Stimulated activated CD8-positive, alpha-beta memory T cell treated with anti-CD3 and anti-CD28 coated beads, Interleukin-12 subunit alpha, Interleukin-12 subunit beta, amount 100 ng/mL, for 1 hour (primary cell): ENCODE results near the gene CTTN.
"Not testable (repeated sequence)": the region's sequence is repeated elsewhere in the genome, so short reads cannot be mapped to it uniquely, and the experiment has no call there.

Source experiments
- DNase-seq: peaks from one replicate; pipeline ENCODE4 v3.0.0-alpha.2; 2020; ENCODE audit warnings: low read depth

Gene CTTN

GRCh38 chr11:70429724-70430521, 31.6 kb downstream of the CTTN start:
- no peak for DNase-seq

- DNase-seq = no peak
Measured at GRCh38 chr11:70430671-70431574, 32.6 kb downstream of the CTTN start.

- DNase-seq = no peak
Measured at GRCh38 chr11:70431611-70432010, 33.3 kb downstream of the CTTN start.

GRCh38 chr11:70432065-70432464, 33.7 kb downstream of the CTTN start:
- DNase-seq = no peak

- no peak for DNase-seq
Measured at GRCh38 chr11:70432580-70432979, 34.3 kb downstream of the CTTN start.

GRCh38 chr11:70433038-70433437, 34.7 kb downstream of the CTTN start:
- no peak for DNase-seq

GRCh38 chr11:70433526-70433925, 35.2 kb downstream of the CTTN start:
- no peak for DNase-seq

- no peak for DNase-seq
Measured at GRCh38 chr11:70433966-70434812, 35.9 kb downstream of the CTTN start.

GRCh38 chr11:70434813-70435278, 36.5 kb downstream of the CTTN start:
- no peak for DNase-seq

GRCh38 chr11:70435361-70435760, 37.0 kb downstream of the CTTN start:
- DNase-seq = no peak

- no peak for DNase-seq
Measured at GRCh38 chr11:70435765-70436500, 37.6 kb downstream of the CTTN start.

- DNase-seq = no peak
Measured at GRCh38 chr11:70436501-70436860, 38.2 kb downstream of the CTTN start.

GRCh38 chr11:70437111-70437784, 38.9 kb downstream of the CTTN start:
- DNase-seq = no peak

GRCh38 chr11:70440206-70440605, 41.9 kb downstream of the CTTN start:
- no peak for DNase-seq

- DNase-seq = no peak
Measured at GRCh38 chr11:70443773-70444030, 45.4 kb downstream of the CTTN start.

GRCh38 chr11:70445091-70445490, 46.8 kb downstream of the CTTN start:
- no peak for DNase-seq

- no peak for DNase-seq
Measured at GRCh38 chr11:70445605-70446004, 47.3 kb downstream of the CTTN start.

- no peak for DNase-seq
Measured at GRCh38 chr11:70448983-70449567, 50.7 kb downstream of the CTTN start.

- no peak for DNase-seq
Measured at GRCh38 chr11:70454197-70454767, 56.0 kb downstream of the CTTN start.

- DNase-seq = not testable (repeated sequence)
Measured at GRCh38 chr11:70454811-70455210, 56.5 kb downstream of the CTTN start.
